Mesendoderm (in vitro differentiated cells): ENCODE results near the gene MPND.

Source experiments
- DNase-seq: peaks from one replicate; pipeline ENCODE4 v3.0.0; 2013
- H2AK5ac ChIP-seq: 2 replicates; pipeline ENCODE4 v1.6.1; 2013; ENCODE audit warnings: low read length, inconsistent platforms
- H2BK120ac ChIP-seq: 2 replicates; pipeline ENCODE4 v1.6.1; 2013; ENCODE audit warnings: low read depth, mild to moderate bottlenecking, low read length, moderate library complexity, mixed read lengths
- H2BK15ac ChIP-seq: replicated peaks from 2 replicates; pipeline ENCODE4 v1.6.1; 2013; ENCODE audit warnings: low read depth, mild to moderate bottlenecking, moderate library complexity
- H2BK5ac ChIP-seq: 2 replicates; pipeline ENCODE4 v1.6.1; 2013; ENCODE audit warnings: low read length, inconsistent platforms
- H3K18ac ChIP-seq: 2 replicates; pipeline ENCODE4 v1.6.1; 2013; ENCODE audit warnings: mild to moderate bottlenecking, low read length, mixed read lengths
- H3K23ac ChIP-seq: one replicate; pipeline ENCODE4 v1.6.1; 2013; ENCODE audit warnings: low read length
- H3K27ac ChIP-seq: 2 replicates; pipeline ENCODE4 v1.5.1; 2013; ENCODE audit warnings: low read depth, mild to moderate bottlenecking, inconsistent platforms, low read length, moderate library complexity
- H3K27me3 ChIP-seq: 2 replicates; pipeline ENCODE4 v1.6.1; 2013; ENCODE audit warnings: low read length, control low read depth, mild to moderate bottlenecking, inconsistent platforms; ENCODE audit not compliant: insufficient read depth, poor library complexity
- H3K36me3 ChIP-seq: 2 replicates; pipeline ENCODE4 v1.6.1; 2013; ENCODE audit warnings: low read length, inconsistent platforms; ENCODE audit not compliant: control insufficient read depth, insufficient read depth
- H3K4ac ChIP-seq: one replicate; pipeline ENCODE4 v1.6.1; 2013; ENCODE audit warnings: low read depth, mild to moderate bottlenecking, low read length, moderate library complexity
- H3K4me1 ChIP-seq: 2 replicates; pipeline ENCODE4 v1.6.1; 2013; ENCODE audit warnings: low read depth, low read length, inconsistent platforms; ENCODE audit not compliant: control insufficient read depth
- H3K4me2 ChIP-seq: 2 replicates; pipeline ENCODE4 v1.6.1; 2013; ENCODE audit warnings: low read length
- H3K4me3 ChIP-seq: 2 replicates; pipeline ENCODE4 v1.5.1; 2013; ENCODE audit warnings: mild to moderate bottlenecking, low read length
- H3K56ac ChIP-seq: one replicate; pipeline ENCODE4 v1.6.1; 2013; ENCODE audit warnings: low read length
- H3K79me1 ChIP-seq: 2 replicates; pipeline ENCODE4 v1.6.1; 2013; ENCODE audit warnings: low read length, inconsistent platforms
- H3K79me2 ChIP-seq: 2 replicates; pipeline ENCODE4 v1.6.1; 2013; ENCODE audit warnings: mild to moderate bottlenecking, low read length; ENCODE audit not compliant: control insufficient read depth, insufficient read depth
- H3K9ac ChIP-seq: 2 replicates; pipeline ENCODE4 v1.6.1; 2013; ENCODE audit warnings: low read length, inconsistent platforms
- H4K5ac ChIP-seq: one replicate; pipeline ENCODE4 v1.6.1; 2013; ENCODE audit warnings: low read length
- H4K8ac ChIP-seq: one replicate; pipeline ENCODE4 v1.6.1; 2013; ENCODE audit warnings: low read depth, mild to moderate bottlenecking, control low read depth, low read length, moderate library complexity
- WGBS: extraction: QIAGEN DNeasy Blood & Tissue Kit; methylation state at CpG from one replicate; pipeline ENCODE4 v1.1.7; 2013; ENCODE audit warnings: low lambda C conversion rate, missing lambda C conversion rate; ENCODE audit not compliant: insufficient coverage; ENCODE audit errors: extremely low coverage; 5-methylcytosine and 5-hydroxymethylcytosine counted together

Gene MPND

GRCh38 chr19:4409123-4409933 lies 66.0 kb downstream of the MPND start:
- H3K4me3 ChIP-seq, result no peak overlapping the region
- no CpG with 5 or more reads among the region's 23 CpGs for WGBS
- peak overlapping the region; percentile 72 for H2AK5ac ChIP-seq
- H2BK15ac ChIP-seq, result no peak overlapping the region
- no peak overlapping the region for H4K8ac ChIP-seq
- peaks cover 6% of the 10 kb centered on the region for H3K79me1 ChIP-seq
- peak; percentile 97 for DNase-seq
- H3K23ac ChIP-seq, result no peak overlapping the region
- peak overlapping the region; percentile 44 for H3K4ac ChIP-seq
- H2BK120ac ChIP-seq, result no peak overlapping the region
- H3K9ac ChIP-seq, result peak overlapping the region; percentile 59
- peak overlapping the region; percentile 13 for H3K18ac ChIP-seq
- H3K27ac ChIP-seq, result peak overlapping the region; percentile 86
- peaks cover 13% of the 10 kb centered on the region for H3K4me1 ChIP-seq
- H3K56ac ChIP-seq, result peak overlapping the region; percentile 85
- peak overlapping the region; percentile 12 for H3K4me2 ChIP-seq
- H4K5ac ChIP-seq, result no peak overlapping the region
- peak overlapping the region; percentile 69 for H2BK5ac ChIP-seq
- no peaks in the 10 kb centered on the region for H3K27me3 ChIP-seq
- H3K79me2 ChIP-seq, result peaks cover 71% of the 10 kb centered on the region
- H3K36me3 ChIP-seq, result peaks cover 11% of the 10 kb centered on the region
